Memory B cell (primary cell): ENCODE results near the gene MTCH1.

Experiments used
- ATAC-seq: fragments of 150-1000 bp; cut with Tn5 transposase; 2 replicates; pipeline ENCODE4 v1.10.0; 2021; ENCODE audit warnings: low read depth, mild to moderate bottlenecking, moderate library complexity
- DNase-seq, 2 donors: peaks; one replicate each; pipeline ENCODE4 v3.0.0; 2022; ENCODE audit warnings: low spot score in 2 of 2
- H3K27ac Mint-ChIP-seq: one replicate; pipeline ENCODE4 v1.8.0; 2022; ENCODE audit warnings: mild to moderate bottlenecking, moderate library complexity, mixed read lengths
- H3K27me3 Mint-ChIP-seq: one replicate; pipeline ENCODE4 v1.8.0; 2022; ENCODE audit warnings: mixed read lengths
- H3K36me3 Mint-ChIP-seq: one replicate; pipeline ENCODE4 v1.8.0; 2022; ENCODE audit warnings: mild to moderate bottlenecking, mixed read lengths
- H3K4me1 Mint-ChIP-seq: one replicate; pipeline ENCODE4 v1.8.0; 2022; ENCODE audit warnings: mixed read lengths
- H3K4me3 Mint-ChIP-seq: one replicate; pipeline ENCODE4 v1.8.0; 2022; ENCODE audit warnings: mild to moderate bottlenecking, moderate library complexity, mixed read lengths
- H3K9me3 Mint-ChIP-seq: one replicate; pipeline ENCODE4 v1.8.0; 2022; ENCODE audit warnings: mixed read lengths

MTCH1 gene, protein sequence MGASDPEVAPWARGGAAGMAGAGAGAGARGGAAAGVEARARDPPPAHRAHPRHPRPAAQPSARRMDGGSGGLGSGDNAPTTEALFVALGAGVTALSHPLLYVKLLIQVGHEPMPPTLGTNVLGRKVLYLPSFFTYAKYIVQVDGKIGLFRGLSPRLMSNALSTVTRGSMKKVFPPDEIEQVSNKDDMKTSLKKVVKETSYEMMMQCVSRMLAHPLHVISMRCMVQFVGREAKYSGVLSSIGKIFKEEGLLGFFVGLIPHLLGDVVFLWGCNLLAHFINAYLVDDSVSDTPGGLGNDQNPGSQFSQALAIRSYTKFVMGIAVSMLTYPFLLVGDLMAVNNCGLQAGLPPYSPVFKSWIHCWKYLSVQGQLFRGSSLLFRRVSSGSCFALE

GRCh38 chr6:36985808-36986703 lies at the start of gene MTCH1:
Gene MTCH1, minus strand, starts transcription at chr6:36986196. Its CDS starts 23 bp downstream, at chr6:36986173.
- Mint-ChIP-seq H3K9me3 (no peaks in the 10 kb centered on the region), H3K27ac (no peak within 1 kb of the TSS)
- DNase-seq: peak; percentile 92 to 96

DNA sequence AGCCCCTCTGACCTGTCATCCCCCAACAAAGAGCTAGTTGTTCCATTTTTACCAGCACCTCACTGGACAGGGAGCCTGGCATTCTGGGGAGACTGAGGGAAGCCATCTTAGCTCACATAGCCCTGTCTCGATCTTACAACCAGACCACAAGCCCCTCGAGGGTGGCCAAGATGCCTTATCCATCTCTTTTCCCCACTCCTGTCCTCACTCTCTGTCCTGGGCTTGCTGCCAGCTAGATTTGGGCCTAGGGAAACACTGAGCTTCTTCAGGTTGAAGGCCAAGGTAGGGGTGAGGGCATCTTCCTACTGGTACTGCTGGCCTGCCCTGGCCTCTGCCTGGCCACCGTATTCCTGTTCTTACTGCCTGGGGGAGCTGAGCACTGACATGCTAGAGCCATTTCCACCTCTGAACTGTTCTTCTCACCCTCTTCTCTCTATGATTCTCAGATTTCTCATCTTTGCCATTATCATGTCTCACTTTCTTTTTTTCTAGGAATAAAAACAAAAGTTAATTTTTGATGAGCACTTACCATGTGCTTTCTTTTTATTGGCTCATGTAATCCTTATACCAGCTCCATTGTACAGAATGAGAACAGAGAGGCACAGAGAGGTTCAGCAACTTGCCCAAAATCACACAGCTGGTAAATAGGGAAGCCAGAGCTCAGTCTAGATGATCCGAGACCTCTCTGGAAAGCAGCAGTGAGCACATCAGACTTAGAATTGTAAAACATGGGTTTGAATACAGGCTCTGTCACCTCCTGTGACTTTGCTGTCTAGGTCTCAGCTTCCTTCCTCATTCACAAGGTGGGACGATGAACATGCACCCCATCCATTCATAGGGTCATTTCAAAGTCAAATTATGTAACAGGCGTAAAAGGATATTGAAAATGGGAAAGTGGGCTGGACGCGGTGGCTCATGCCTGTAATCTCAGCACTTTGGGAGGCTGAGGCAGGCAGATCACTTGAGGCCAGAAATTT lies 48.1 kb upstream of the MTCH1 start:
- Mint-ChIP-seq H3K4me1 (peaks cover 23% of the 10 kb centered on the region), H3K4me3 (no peak overlapping the region), H3K27me3 (no peaks in the 10 kb centered on the region), H3K36me3 (peaks cover 39% of the 10 kb centered on the region), H3K9me3 (peaks cover 3% of the 10 kb centered on the region), H3K27ac (peak overlapping the region; percentile 90)
- peak; percentile 32 for ATAC-seq
- DNase-seq: no peak

More at GRCh38 chr6:36985808-36986703, at the start of gene MTCH1:
- Mint-ChIP-seq H3K4me1 (peaks cover 15% of the 10 kb centered on the region), H3K4me3 (peak within 1 kb of the TSS; percentile 99), H3K36me3 (no peaks in the 10 kb centered on the region), H3K27me3 (no peaks in the 10 kb centered on the region)
- ATAC-seq: peak; percentile 88

- peak overlapping the region; percentile 90 for H3K27ac Mint-ChIP-seq
- DNase-seq (no peak), ATAC-seq (peak; percentile 43)
- H3K9me3 Mint-ChIP-seq: peaks cover 3% of the 10 kb centered on the region
- no peaks in the 10 kb centered on the region for H3K27me3 Mint-ChIP-seq
- H3K4me1 Mint-ChIP-seq: peaks cover 19% of the 10 kb centered on the region
- H3K4me3 Mint-ChIP-seq: no peak overlapping the region
- H3K36me3 Mint-ChIP-seq: peaks cover 41% of the 10 kb centered on the region
Measured at GRCh38 chr6:37033255-37033654, 47.3 kb upstream of the MTCH1 start.

- Mint-ChIP-seq H3K4me3 (no peak overlapping the region), H3K9me3 (peaks cover 3% of the 10 kb centered on the region), H3K27ac (no peak overlapping the region), H3K36me3 (peaks cover 46% of the 10 kb centered on the region), H3K27me3 (no peaks in the 10 kb centered on the region), H3K4me1 (peaks cover 19% of the 10 kb centered on the region)
- no peak for ATAC-seq
- no peak for DNase-seq
Measured at GRCh38 chr6:37032239-37032638, 46.2 kb upstream of the MTCH1 start.

GRCh38 chr6:37030599-37030998 lies 44.6 kb upstream of the MTCH1 start:
- no peak for DNase-seq
- ATAC-seq: no peak
- Mint-ChIP-seq H3K36me3 (peaks cover 52% of the 10 kb centered on the region), H3K27me3 (no peaks in the 10 kb centered on the region), H3K4me3 (no peak overlapping the region), H3K9me3 (peaks cover 3% of the 10 kb centered on the region), H3K4me1 (peaks cover 19% of the 10 kb centered on the region), H3K27ac (peak overlapping the region; percentile 60)

DNA sequence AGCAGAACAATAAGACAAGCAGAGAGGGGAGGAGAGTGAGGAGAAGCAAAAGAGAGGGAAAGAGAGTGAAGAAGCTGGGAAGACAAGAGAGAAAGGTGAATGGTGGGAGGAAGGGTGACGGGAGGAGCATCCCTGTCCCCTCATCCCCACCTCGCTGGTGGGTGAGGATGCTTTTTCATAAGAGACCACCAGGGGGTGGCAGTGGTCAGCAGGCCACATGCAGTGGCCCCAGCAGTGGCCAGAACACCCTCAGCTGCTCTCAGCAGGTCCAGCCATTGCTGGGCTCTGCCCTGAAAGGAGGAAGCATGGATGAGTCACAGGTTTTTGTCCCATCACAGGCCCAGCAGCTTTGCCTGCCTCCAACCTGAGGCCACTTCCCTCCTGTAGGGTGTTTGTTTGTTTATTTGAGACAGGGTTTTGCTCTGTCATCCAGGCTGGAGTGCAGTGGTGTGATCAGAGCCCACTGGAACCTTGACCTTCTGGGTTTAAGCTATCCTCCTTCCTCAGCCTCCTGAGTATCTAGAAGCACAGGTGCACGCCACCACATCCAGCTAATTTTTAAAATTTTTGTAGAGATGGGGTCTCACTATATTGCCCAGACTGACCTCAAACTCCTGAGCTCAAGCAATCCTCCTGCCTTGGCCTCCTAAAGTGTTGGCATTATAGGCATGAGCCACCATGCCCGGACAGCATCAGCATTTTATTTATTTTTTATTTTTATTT lies 43.4 kb upstream of the MTCH1 start:
- DNase-seq: peak in 1 of 2 donors; percentile 45
- peaks cover 18% of the 10 kb centered on the region for H3K4me1 Mint-ChIP-seq
- ATAC-seq: peak; percentile 67
- H3K27ac Mint-ChIP-seq: peak overlapping the region; percentile 18
- no peaks in the 10 kb centered on the region for H3K27me3 Mint-ChIP-seq
- no peak overlapping the region for H3K4me3 Mint-ChIP-seq
- peaks cover 54% of the 10 kb centered on the region for H3K36me3 Mint-ChIP-seq
- peaks cover 3% of the 10 kb centered on the region for H3K9me3 Mint-ChIP-seq

DNA sequence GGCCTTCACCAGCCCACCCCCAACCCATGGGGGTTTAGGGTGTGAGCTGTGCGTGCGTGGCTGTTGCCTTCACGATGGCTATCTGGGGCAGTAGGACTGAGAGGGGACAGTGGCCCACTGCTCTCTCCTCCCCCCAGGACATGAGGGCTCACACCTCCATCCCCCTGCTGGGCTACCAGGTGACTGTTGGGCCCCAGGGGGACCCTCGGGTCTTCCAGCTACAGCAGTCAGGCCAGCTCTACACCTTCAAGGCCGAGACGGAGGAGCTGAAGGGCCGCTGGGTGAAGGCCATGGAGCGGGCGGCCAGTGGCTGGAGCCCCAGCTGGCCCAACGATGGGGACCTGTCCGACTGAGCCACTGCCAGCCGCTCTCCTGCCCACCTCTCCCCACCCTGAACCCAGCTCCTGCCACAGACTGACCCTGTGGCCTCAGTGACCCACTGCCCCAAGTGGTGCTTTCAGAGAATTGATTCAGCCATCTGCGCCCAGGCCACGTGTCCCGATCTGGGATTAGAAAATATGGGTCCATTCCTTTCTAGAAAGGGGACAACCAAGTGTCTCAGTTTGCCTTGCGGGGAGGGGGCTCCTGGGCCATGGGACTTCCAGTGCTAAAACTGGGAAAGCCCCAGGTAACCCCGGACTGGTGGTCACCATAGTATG lies 41.9 kb upstream of the MTCH1 start:
- H3K4me3 Mint-ChIP-seq: no peak overlapping the region
- H3K36me3 Mint-ChIP-seq: peaks cover 47% of the 10 kb centered on the region
- H3K27me3 Mint-ChIP-seq: no peaks in the 10 kb centered on the region
- no peak for DNase-seq
- no peak for ATAC-seq
- H3K9me3 Mint-ChIP-seq: peaks cover 3% of the 10 kb centered on the region
- peaks cover 9% of the 10 kb centered on the region for H3K4me1 Mint-ChIP-seq
- H3K27ac Mint-ChIP-seq: no peak overlapping the region

DNA sequence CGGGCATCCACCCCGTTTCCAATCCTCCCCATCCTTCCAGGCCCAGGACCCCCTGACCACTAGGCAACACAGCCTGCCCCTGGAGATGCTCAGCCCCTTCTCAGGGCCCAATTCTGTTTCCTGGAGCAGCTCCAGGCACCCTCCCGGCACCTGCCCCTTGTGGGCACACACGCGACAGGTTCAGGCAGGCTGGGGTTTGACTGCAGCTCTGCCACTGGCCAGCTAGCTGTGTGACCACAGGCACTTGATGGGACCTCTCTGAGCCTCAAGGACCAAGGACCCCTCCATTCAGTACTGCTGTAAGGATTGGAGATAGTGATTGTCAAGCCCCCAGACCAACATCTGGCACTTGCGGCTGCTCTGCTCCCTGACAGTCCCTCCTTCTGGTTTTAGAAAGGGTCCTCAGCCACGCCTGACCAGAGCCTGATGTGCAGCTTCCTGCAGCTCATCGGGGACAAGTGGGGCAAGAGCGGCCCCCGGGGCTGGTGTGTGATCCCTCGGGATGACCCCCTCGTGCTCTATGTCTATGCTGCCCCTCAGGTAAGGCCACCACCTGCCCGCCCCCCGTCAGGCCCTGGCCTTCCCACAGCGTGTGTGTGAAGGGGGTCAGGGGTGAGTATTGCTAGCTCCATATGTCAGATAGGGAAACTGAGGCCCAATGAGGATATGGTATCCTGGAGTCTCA lies 41.2 kb upstream of the MTCH1 start:
- Mint-ChIP-seq H3K36me3 (peaks cover 50% of the 10 kb centered on the region), H3K4me3 (no peak overlapping the region), H3K9me3 (peaks cover 3% of the 10 kb centered on the region), H3K27ac (no peak overlapping the region), H3K27me3 (no peaks in the 10 kb centered on the region), H3K4me1 (peaks cover 11% of the 10 kb centered on the region)
- ATAC-seq (no peak), DNase-seq (no peak)

- H3K27ac Mint-ChIP-seq: no peak overlapping the region
- DNase-seq (no peak), ATAC-seq (no peak)
- peaks cover 16% of the 10 kb centered on the region for H3K4me1 Mint-ChIP-seq
- H3K9me3 Mint-ChIP-seq: peaks cover 3% of the 10 kb centered on the region
- H3K27me3 Mint-ChIP-seq: no peaks in the 10 kb centered on the region
- H3K36me3 Mint-ChIP-seq: peaks cover 53% of the 10 kb centered on the region
- H3K4me3 Mint-ChIP-seq: no peak overlapping the region
Measured at GRCh38 chr6:37025621-37026466, 39.8 kb upstream of the MTCH1 start.

GRCh38 chr6:37024656-37025337 lies 38.8 kb upstream of the MTCH1 start:
- Mint-ChIP-seq H3K27me3 (no peaks in the 10 kb centered on the region), H3K27ac (no peak overlapping the region), H3K9me3 (no peaks in the 10 kb centered on the region), H3K4me1 (peaks cover 18% of the 10 kb centered on the region), H3K4me3 (no peak overlapping the region), H3K36me3 (peaks cover 47% of the 10 kb centered on the region)
- DNase-seq: no peak
- ATAC-seq: no peak

- Mint-ChIP-seq H3K27me3 (no peaks in the 10 kb centered on the region), H3K4me3 (no peak overlapping the region), H3K36me3 (peaks cover 39% of the 10 kb centered on the region), H3K27ac (no peak overlapping the region), H3K9me3 (no peaks in the 10 kb centered on the region), H3K4me1 (peaks cover 27% of the 10 kb centered on the region)
- ATAC-seq: no peak
- no peak for DNase-seq
Measured at GRCh38 chr6:37022135-37022863, 36.3 kb upstream of the MTCH1 start.
